Measurements from ENCODE around the gene CACNB4. TPM values are rescaled to one million over a fixed set of nuclear protein-coding genes. Genes with fewer than 3 reads are reported as not detected.
"Not testable (repeated sequence)": the region's sequence is repeated elsewhere in the genome, so short reads cannot be mapped to it uniquely, and the experiment has no call there.

Gene CACNB4
- total RNA-seq, 2 donors from 2014 or later: 5.6 to 13.8 TPM

DNA sequence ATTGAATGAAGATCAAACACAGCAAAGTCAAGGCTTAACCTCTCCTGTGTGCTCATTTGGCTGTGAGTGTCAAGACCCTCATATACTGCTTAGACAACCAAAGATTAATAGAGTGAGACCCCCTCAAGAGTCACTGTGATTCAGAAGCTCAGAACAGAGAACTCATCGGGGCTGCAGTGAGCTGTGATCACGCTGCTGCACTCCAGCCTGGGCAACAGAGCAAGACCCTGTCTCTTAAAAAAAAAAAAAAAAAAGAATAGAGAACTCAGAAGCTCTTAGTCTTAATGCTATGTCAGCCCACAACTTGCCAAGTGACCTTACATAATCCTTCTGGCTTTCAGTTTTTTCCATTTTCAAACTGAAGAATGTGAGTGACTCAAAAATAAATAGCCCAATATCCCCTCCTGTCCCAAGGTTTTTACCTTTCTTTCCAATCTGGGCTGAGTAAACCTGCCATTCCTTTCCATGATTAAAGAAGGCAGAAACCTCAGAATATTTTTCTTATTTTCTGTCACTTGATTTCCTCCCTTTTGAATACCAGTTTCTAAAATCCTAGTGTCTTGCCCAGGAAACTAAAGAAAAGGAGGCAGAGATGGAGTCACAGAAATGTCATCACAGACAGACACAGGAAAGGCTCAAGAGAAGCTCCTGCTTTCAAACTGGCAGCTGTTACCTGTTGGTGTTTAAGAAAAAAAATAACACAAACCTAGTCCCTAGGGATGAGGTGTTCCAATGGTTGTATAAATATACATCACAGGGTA lies 102.4 kb downstream of the CACNB4 start:
- Histone ChIP-seq H3K27me3 (replicated peaks; ENCODE audit: insufficient read depth) (no peaks in the 10 kb centered on the region), H3K4me1 (ENCODE audit: control insufficient read depth in 1 of 2, low read depth in 2 of 2) (peaks cover 16 to 34% of the 10 kb centered on the region in 2 donors), H3K27ac (peak overlapping the region; percentile 44 to 83), H3K4me3 (peak overlapping the region; percentile 25), H3K9me3 (no peaks in the 10 kb centered on the region), H3K36me3 (no peaks in the 10 kb centered on the region)
- ATAC-seq (ENCODE audit: insufficient number of reproducible peaks, low FRiP score, low read depth) (peak; percentile 61), DNase-seq (ENCODE audit: low spot score) (no peak)
- TF ChIP-seq, protein P1, sequence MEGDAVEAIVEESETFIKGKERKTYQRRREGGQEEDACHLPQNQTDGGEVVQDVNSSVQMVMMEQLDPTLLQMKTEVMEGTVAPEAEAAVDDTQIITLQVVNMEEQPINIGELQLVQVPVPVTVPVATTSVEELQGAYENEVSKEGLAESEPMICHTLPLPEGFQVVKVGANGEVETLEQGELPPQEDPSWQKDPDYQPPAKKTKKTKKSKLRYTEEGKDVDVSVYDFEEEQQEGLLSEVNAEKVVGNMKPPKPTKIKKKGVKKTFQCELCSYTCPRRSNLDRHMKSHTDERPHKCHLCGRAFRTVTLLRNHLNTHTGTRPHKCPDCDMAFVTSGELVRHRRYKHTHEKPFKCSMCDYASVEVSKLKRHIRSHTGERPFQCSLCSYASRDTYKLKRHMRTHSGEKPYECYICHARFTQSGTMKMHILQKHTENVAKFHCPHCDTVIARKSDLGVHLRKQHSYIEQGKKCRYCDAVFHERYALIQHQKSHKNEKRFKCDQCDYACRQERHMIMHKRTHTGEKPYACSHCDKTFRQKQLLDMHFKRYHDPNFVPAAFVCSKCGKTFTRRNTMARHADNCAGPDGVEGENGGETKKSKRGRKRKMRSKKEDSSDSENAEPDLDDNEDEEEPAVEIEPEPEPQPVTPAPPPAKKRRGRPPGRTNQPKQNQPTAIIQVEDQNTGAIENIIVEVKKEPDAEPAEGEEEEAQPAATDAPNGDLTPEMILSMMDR (IDR thresholded peaks at IDR 0.05): no peak

DNA sequence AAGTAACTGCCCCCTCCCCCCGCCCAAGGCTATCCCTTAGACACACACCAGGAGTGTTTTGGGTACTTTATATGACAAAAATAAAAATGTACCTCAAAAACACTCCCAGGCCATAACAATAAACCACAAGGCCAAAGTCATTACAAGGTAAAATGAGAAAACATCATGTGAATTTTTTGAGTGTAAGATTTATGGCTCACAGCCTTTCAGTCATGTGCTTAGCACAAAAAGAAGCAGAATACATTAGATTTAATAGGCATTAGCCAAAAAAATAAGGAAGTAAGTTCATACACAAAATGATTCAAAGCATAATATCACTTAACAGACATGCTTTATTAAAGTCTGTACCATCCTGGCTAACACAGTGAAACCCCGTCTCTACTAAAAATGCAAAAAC lies 103.7 kb downstream of the CACNB4 start:
- ATAC-seq (ENCODE audit: insufficient number of reproducible peaks, low FRiP score, low read depth) (no peak), DNase-seq (ENCODE audit: low spot score) (no peak)
- H3K27me3 ChIP-seq (replicated peaks; ENCODE audit: insufficient read depth): no peaks in the 10 kb centered on the region
- peak overlapping the region in 1 of 2 donors; percentile 83 for H3K27ac ChIP-seq
- no peaks in the 10 kb centered on the region for H3K36me3 ChIP-seq
- TF ChIP-seq, protein P1 (IDR thresholded peaks at IDR 0.05): no peak
- peaks cover 16 to 34% of the 10 kb centered on the region in 2 donors for H3K4me1 ChIP-seq (ENCODE audit: control insufficient read depth in 1 of 2, low read depth in 2 of 2)
- no peak overlapping the region for H3K4me3 ChIP-seq
- no peaks in the 10 kb centered on the region for H3K9me3 ChIP-seq

DNA sequence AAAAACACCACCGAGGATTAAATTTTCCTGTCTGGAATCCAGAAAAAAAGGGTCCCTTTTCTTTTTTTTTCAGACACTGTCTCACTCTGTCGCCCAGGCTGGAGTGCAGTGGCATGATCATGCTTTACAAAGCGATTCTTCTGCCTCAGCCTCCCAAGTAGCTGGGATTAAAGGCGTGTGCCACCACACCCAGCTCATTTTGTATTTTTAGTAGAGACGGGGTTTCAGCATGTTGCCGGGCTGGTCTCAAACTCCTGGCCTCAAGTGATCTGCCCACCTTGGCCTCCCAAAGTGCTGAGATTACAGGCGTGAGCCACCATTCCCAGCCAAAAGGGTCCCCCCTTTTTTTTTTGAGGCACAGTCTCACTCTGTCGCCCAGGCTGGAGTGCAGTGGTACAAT lies 104.7 kb downstream of the CACNB4 start:
- not testable (repeated sequence) for H3K4me3 ChIP-seq; ATAC-seq (ENCODE audit: insufficient number of reproducible peaks, low FRiP score, low read depth); H3K9me3 ChIP-seq; H3K27me3 ChIP-seq (replicated peaks; ENCODE audit: insufficient read depth); H3K27ac ChIP-seq; H3K36me3 ChIP-seq; DNase-seq (ENCODE audit: low spot score)
- peaks cover 16 to 34% of the 10 kb centered on the region in 2 donors for H3K4me1 ChIP-seq (ENCODE audit: control insufficient read depth in 1 of 2, low read depth in 2 of 2)

DNA sequence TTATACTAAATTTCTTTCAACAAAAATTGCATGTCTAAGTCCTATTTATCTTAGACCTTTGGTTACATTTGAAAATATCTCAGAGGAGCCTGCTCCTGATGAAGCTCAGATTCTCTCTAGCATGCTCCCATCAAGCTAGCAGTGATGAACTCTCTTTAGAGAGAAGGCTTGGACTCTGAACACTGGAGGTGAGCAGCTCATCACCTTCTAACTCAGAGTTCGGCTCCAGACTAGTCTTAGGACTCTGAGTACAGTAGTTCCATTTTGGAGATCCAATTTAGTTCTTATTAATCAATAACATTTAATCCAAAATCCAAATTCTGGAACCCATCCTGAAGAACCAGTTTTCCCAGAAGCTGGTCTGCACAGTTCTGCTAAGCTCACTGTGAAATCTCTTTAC lies 107.8 kb downstream of the CACNB4 start:
- TF ChIP-seq, protein P1 (IDR thresholded peaks at IDR 0.05): no peak
- Histone ChIP-seq H3K4me3 (no peak overlapping the region), H3K27me3 (replicated peaks; ENCODE audit: insufficient read depth) (no peaks in the 10 kb centered on the region), H3K4me1 (ENCODE audit: control insufficient read depth in 1 of 2, low read depth in 2 of 2) (peaks cover 7 to 16% of the 10 kb centered on the region in 2 donors), H3K36me3 (no peaks in the 10 kb centered on the region), H3K9me3 (no peaks in the 10 kb centered on the region), H3K27ac (no peak overlapping the region)
- ATAC-seq (ENCODE audit: insufficient number of reproducible peaks, low FRiP score, low read depth): no peak
- DNase-seq (ENCODE audit: low spot score): no peak

DNA sequence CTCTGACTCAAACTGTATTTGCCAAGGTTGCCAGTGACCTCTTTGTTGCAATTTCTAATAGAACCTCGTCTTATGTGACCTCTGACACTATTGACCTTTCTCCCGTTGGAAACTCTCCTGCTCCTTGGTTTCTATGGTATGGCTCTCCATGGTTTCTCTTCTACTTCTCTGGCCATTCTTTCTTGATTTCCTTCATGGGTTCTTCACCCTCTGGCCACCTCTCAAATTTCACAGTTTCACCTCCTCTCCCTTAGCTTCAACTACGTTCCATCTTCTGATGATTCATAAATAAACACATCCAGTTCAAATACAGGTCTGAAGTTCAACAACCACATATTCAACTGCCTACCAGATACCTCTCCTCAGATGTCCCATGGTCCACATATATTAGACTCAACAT lies 109.5 kb downstream of the CACNB4 start:
- Histone ChIP-seq H3K36me3 (no peaks in the 10 kb centered on the region), H3K4me1 (ENCODE audit: control insufficient read depth in 1 of 2, low read depth in 2 of 2) (no peaks in the 10 kb centered on the region), H3K27me3 (replicated peaks; ENCODE audit: insufficient read depth) (no peaks in the 10 kb centered on the region), H3K4me3 (no peak overlapping the region), H3K27ac (no peak overlapping the region), H3K9me3 (no peaks in the 10 kb centered on the region)
- DNase-seq (ENCODE audit: low spot score) (no peak), ATAC-seq (ENCODE audit: insufficient number of reproducible peaks, low FRiP score, low read depth) (no peak)
- TF ChIP-seq, protein P1 (IDR thresholded peaks at IDR 0.05): no peak

DNA sequence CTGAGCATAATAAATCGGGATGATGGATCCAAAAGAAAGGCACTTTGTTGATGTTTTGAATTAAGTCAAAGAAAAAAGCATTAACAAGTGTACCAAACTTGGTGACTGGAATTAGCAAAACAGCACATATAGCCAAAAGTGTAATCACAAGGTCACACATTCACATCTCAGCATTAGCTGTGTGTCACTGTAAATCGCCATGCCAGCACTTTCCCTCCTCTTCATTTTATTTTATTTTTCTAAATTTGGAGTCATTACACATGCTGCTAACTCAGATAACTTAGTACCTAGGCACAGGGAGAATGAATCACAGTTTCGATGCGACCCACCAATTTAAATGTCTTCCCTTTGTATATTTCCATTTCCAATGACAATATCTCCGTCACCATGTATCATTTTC lies 111.4 kb downstream of the CACNB4 start:
- H3K4me3 ChIP-seq: no peak overlapping the region
- no peaks in the 10 kb centered on the region for H3K4me1 ChIP-seq (ENCODE audit: control insufficient read depth in 1 of 2, low read depth in 2 of 2)
- no peak for ATAC-seq (ENCODE audit: insufficient number of reproducible peaks, low FRiP score, low read depth)
- H3K27ac ChIP-seq: no peak overlapping the region
- no peaks in the 10 kb centered on the region for H3K9me3 ChIP-seq
- H3K36me3 ChIP-seq: no peaks in the 10 kb centered on the region
- TF ChIP-seq, protein P1 (IDR thresholded peaks at IDR 0.05): no peak
- no peaks in the 10 kb centered on the region for H3K27me3 ChIP-seq (replicated peaks; ENCODE audit: insufficient read depth)
- DNase-seq (ENCODE audit: low spot score): no peak
